ENCODE measurements around the gene NAT14. TPM values are rescaled to one million over a fixed set of nuclear protein-coding genes. Genes with fewer than 3 reads are reported as not detected.
A peak's percentile ranks its signal among the peaks of the same experiment; 100 is the strongest.

NAT14 gene
- total RNA-seq, 1 experiment from 2014 or later, result 99.9 TPM

- in situ Hi-C loops (cut with HindIII; ENCODE audit: low pct_unique_long_range_greater_than_20kb, low sequenced_read_pairs), result no loop called here
- no peak for DNase-seq (ENCODE audit: low read depth)
Observed at GRCh38 chr19:55451965-55452748, 32.8 kb upstream of the NAT14 start.

- peak; percentile 92 for DNase-seq (ENCODE audit: low read depth)
- in situ Hi-C loops (cut with HindIII; ENCODE audit: low pct_unique_long_range_greater_than_20kb, low sequenced_read_pairs), result no loop called here
Observed at GRCh38 chr19:55452749-55453346, 32.1 kb upstream of the NAT14 start.

- in situ Hi-C loops (cut with HindIII; ENCODE audit: low pct_unique_long_range_greater_than_20kb, low sequenced_read_pairs), result no loop called here
Observed at GRCh38 chr19:55453511-55454260, 31.3 kb upstream of the NAT14 start.

GRCh38 chr19:55454787-55455243, 30.2 kb upstream of the NAT14 start:
- in situ Hi-C loops (cut with HindIII; ENCODE audit: low pct_unique_long_range_greater_than_20kb, low sequenced_read_pairs), result no loop called here
- DNase-seq (ENCODE audit: low read depth), result no peak

More at GRCh38 chr19:55453511-55454260, 31.3 kb upstream of the NAT14 start:
- DNase-seq (ENCODE audit: low read depth), result peak; percentile 44

- DNase-seq (ENCODE audit: low read depth), result no peak
- in situ Hi-C loops (cut with HindIII; ENCODE audit: low pct_unique_long_range_greater_than_20kb, low sequenced_read_pairs), result no loop called here
Observed at GRCh38 chr19:55455576-55456235, 29.3 kb upstream of the NAT14 start.

GRCh38 chr19:55456347-55456746, 28.6 kb upstream of the NAT14 start:
- in situ Hi-C loops (cut with HindIII; ENCODE audit: low pct_unique_long_range_greater_than_20kb, low sequenced_read_pairs), result no loop called here

GRCh38 chr19:55457683-55458457, 27.1 kb upstream of the NAT14 start:
- DNase-seq (ENCODE audit: low read depth), result no peak

More at GRCh38 chr19:55456347-55456746, 28.6 kb upstream of the NAT14 start:
- no peak for DNase-seq (ENCODE audit: low read depth)

GRCh38 chr19:55459551-55459949, 25.4 kb upstream of the NAT14 start:
- DNase-seq (ENCODE audit: low read depth), result no peak
- in situ Hi-C loops (cut with HindIII; ENCODE audit: low pct_unique_long_range_greater_than_20kb, low sequenced_read_pairs), result no loop called here

More at GRCh38 chr19:55457683-55458457, 27.1 kb upstream of the NAT14 start:
- in situ Hi-C loops (cut with HindIII; ENCODE audit: low pct_unique_long_range_greater_than_20kb, low sequenced_read_pairs), result no loop called here

GRCh38 chr19:55459950-55460657, 24.9 kb upstream of the NAT14 start:
- in situ Hi-C loops (cut with HindIII; ENCODE audit: low pct_unique_long_range_greater_than_20kb, low sequenced_read_pairs), result no loop called here
- no peak for DNase-seq (ENCODE audit: low read depth)

GRCh38 chr19:55460670-55461258, 24.2 kb upstream of the NAT14 start:
- DNase-seq (ENCODE audit: low read depth), result peak; percentile 54
- in situ Hi-C loops (cut with HindIII; ENCODE audit: low pct_unique_long_range_greater_than_20kb, low sequenced_read_pairs), result no loop called here

- in situ Hi-C loops (cut with HindIII; ENCODE audit: low pct_unique_long_range_greater_than_20kb, low sequenced_read_pairs), result no loop called here
Observed at GRCh38 chr19:55461259-55461973, 23.6 kb upstream of the NAT14 start, which contains the start of gene ISOC2. TSS of gene ISOC2 (minus strand) at chr19:55461642. CDS start at chr19:55456486, 5,156 bp downstream.

GRCh38 chr19:55461974-55462626, 22.9 kb upstream of the NAT14 start:
- in situ Hi-C loops (cut with HindIII; ENCODE audit: low pct_unique_long_range_greater_than_20kb, low sequenced_read_pairs), result no loop called here
- no peak for DNase-seq (ENCODE audit: low read depth)

More at GRCh38 chr19:55461259-55461973, 23.6 kb upstream of the NAT14 start, which contains the start of gene ISOC2:
- DNase-seq (ENCODE audit: low read depth), result peak; percentile 100

GRCh38 chr19:55462722-55463121, 22.3 kb upstream of the NAT14 start:
- in situ Hi-C loops (cut with HindIII; ENCODE audit: low pct_unique_long_range_greater_than_20kb, low sequenced_read_pairs), result no loop called here
- DNase-seq (ENCODE audit: low read depth), result no peak

GRCh38 chr19:55463583-55464031, 21.4 kb upstream of the NAT14 start:
- no peak for DNase-seq (ENCODE audit: low read depth)
- in situ Hi-C loops (cut with HindIII; ENCODE audit: low pct_unique_long_range_greater_than_20kb, low sequenced_read_pairs), result no loop called here

GRCh38 chr19:55464039-55464661, 20.8 kb upstream of the NAT14 start:
- DNase-seq (ENCODE audit: low read depth), result no peak
- in situ Hi-C loops (cut with HindIII; ENCODE audit: low pct_unique_long_range_greater_than_20kb, low sequenced_read_pairs), result no loop called here
